Activated CD4-positive, CD25-positive, alpha-beta regulatory T cell treated with anti-CD3 and anti-CD28 coated beads, Interleukin-2, amount 50 U/mL, for 72 hours (primary cell): ENCODE measurements around the gene LEAP2.
A peak's percentile ranks its signal among the peaks of the same experiment; 100 is the strongest.
"Not testable (repeated sequence)": the region's sequence is repeated elsewhere in the genome, so short reads cannot be mapped to it uniquely, and the experiment has no call there.

Experiments
- DNase-seq: peaks from one replicate; pipeline ENCODE4 v3.0.0; 2021

Gene LEAP2

GRCh38 chr5:132841305-132841704, 32.2 kb upstream of the LEAP2 start:
- DNase-seq: no peak

- DNase-seq: no peak
These were observed 25.2 kb upstream of the LEAP2 start for GRCh38 chr5:132848270-132848669.

DNA sequence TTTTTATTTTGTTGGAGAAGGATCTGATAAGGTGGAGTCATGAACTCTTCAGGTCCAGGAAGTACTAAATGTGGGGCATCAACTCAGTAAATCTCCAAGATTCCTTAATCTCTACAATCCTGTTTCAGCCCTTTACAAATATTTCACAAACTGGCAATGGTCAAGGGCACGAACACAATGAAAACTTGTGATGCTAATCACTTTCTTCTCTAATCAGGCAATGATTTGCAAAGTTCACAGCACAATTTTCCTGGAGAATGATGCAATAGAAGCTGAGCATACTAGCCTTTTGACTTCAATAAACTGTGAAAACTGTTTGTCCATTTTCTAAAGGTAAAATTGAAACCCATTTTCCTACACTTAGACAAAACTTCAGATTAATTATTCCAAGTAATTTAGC, 24.1 kb upstream of the LEAP2 start:
- DNase-seq: no peak

- DNase-seq: no peak
These were observed 23.4 kb upstream of the LEAP2 start for GRCh38 chr5:132850066-132850465.

DNA sequence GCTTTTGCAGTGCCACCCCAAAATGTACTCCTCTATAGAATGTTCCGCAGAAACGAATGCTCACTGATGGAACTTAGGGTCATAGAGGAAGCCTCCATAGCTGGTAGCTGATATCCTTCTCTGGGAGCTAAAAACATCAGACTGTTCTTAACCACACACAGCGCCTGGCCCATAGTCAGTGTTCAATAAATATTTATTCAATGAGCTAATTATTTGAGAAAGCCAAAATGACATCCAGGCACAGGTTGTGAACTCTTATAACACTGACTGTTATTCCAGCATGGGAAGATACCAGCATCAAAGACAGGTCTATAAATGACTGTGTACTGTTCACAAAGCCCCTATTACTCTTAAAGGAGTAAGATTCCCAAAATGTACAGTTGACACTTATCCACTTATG, 20.1 kb upstream of the LEAP2 start:
- DNase-seq: no peak

GRCh38 chr5:132853790-132854189, 19.7 kb upstream of the LEAP2 start:
- DNase-seq: no peak

DNA sequence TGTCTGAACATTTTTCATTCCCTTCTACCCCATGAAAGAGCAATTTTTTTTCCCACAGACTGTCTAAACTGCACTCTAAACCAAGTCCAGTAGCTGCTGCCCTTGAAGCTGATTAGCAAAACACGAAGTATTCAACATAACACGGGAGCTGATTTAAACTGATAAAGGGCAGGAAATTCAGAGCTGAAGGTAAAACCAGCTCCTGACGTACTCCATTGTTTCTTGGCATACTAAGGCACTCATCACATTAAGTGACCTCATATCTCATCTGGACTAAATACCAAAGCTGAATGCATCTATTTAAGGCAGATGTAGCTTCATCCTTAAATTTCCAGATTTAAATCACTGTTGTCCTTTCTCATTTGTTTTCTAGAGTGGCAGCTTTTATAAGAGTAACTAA, 19.2 kb upstream of the LEAP2 start:
- no peak for DNase-seq

- DNase-seq: not testable (repeated sequence)
These were observed 18.5 kb upstream of the LEAP2 start for GRCh38 chr5:132854992-132855391.

- no peak for DNase-seq
These were observed 17.5 kb upstream of the LEAP2 start for GRCh38 chr5:132856011-132856410.

DNA sequence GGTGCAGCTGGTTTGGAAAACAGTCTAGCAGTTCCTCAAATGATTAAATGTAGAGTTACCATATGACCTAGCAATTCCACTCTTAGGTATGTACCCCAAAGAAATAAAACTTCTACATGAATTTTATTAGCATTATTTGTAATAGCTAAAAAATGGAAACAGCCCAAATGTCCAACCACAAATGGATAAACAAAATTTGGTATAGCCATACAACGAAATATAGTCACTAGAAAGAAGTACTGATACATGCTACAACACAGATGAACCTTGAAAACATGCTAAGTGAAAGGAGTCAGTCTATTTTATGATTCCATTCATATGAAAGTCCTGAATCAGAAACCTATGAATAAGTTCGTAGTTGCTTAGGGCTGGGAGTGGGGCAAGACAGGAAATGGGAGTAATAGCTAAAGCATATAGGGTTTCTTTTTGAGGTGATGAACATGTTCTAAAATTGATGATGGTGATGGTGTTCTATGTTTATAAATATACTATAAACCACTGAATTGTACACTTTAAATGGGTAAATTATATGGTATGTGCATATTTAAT, 13.5 kb upstream of the LEAP2 start:
- DNase-seq: no peak

GRCh38 chr5:132860742-132861141, 12.7 kb upstream of the LEAP2 start:
- no peak for DNase-seq

- no peak for DNase-seq
These were observed 7.7 kb upstream of the LEAP2 start for GRCh38 chr5:132865668-132866341.

DNA sequence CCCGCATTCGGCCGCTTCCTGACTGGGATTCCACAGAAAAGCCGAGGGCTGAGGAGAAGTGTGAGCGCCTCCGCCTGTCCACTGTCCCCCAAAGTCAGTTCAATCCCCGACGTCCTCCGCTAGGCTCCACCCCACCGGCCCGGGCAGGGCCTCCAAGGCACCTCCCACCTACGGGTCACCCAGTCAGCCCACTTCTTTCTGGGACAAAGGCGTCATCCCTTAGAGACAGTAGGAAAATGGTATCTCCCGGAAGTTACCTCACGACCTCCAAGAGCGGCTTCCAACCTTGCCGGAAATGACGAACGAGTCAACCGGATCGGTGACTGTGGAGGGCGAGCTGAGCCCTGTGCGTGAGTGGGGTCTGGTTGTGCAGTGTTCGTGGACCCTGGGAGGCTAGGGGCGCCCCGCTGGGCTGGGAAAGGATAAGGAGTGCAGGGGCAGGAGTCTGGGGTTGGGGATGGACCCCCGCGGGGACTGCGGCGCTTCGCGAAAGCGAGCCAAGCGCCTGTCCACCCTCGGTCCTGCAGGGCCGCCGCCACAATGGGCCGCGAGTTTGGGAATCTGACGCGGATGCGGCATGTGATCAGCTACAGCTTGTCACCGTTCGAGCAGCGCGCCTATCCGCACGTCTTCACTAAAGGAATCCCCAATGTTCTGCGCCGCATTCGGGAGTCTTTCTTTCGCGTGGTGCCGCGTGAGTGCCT, 7.0 kb upstream of the LEAP2 start, which contains the start of the genes GDF9 and UQCRQ:
Gene GDF9, minus strand, starts transcription at position 128 of the 704 bp plus-strand sequence. CDS start 1,936 bp downstream, outside the sequence.
Gene UQCRQ, plus strand, starts transcription at position 301 of the 704 bp plus-strand sequence. Its CDS starts 240 bp downstream, at position 541.
- DNase-seq: peak; percentile 86

GRCh38 chr5:132867046-132867451, 6.4 kb upstream of the LEAP2 start:
- DNase-seq: no peak

DNA sequence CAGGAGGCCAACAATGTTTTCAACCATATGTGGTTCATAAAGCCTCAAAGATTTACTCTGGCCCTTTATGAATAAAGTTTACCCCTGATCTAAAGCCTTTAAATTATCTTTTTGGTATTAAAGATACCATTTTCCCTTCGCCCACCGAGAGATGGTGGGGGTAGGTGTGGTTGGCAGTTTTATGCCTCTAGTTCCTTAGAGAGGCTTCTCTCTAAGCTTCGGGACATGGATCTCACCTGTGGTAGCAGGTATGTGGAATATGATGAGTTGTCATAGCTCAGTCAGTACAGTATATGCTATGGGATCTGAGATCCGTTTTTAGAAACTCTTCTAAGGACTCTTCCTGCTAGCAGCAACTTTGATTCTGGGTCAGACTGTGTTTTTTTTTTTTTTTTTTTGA, 4.7 kb upstream of the LEAP2 start:
- DNase-seq: no peak

- no peak for DNase-seq
These were observed 2.7 kb upstream of the LEAP2 start for GRCh38 chr5:132870801-132871200.

GRCh38 chr5:132871459-132872284, 1.8 kb upstream of the LEAP2 start:
- no peak for DNase-seq

- no peak for DNase-seq
These were observed 715 bp upstream of the LEAP2 start for GRCh38 chr5:132872788-132873118.

- DNase-seq: no peak
These were observed 433 bp downstream of the LEAP2 start for GRCh38 chr5:132873930-132874271.

GRCh38 chr5:132876020-132876759, 2.7 kb downstream of the LEAP2 start:
- DNase-seq: no peak

GRCh38 chr5:132877466-132877865, 4.0 kb downstream of the LEAP2 start:
- DNase-seq: no peak

- DNase-seq: no peak
These were observed 4.5 kb downstream of the LEAP2 start for GRCh38 chr5:132877938-132878337.
